ENCODE data around the gene RBP5. TPM values are rescaled to one million over a fixed set of nuclear protein-coding genes. Genes with fewer than 3 reads are reported as not detected.

The RBP5 gene, protein sequence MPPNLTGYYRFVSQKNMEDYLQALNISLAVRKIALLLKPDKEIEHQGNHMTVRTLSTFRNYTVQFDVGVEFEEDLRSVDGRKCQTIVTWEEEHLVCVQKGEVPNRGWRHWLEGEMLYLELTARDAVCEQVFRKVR
- total RNA-seq (2022) (0.81 and 2.3 TPM in 2 replicates), Bru-seq, nascent RNA (percentile 20 among the genes with signal in this experiment), BruChase-seq, experiment 1, labeled RNA remaining after a 6-hour chase (percentile 22 among the genes with signal in this experiment), BruChase-seq, experiment 2, labeled RNA remaining after a 2-hour chase (percentile 21 among the genes with signal in this experiment)
- long read RNA-seq, partial matches to known transcripts = 0 of 3 reads
- long read RNA-seq, other reads (novel, unspliced or antisense) = 3 of 3 reads

DNA sequence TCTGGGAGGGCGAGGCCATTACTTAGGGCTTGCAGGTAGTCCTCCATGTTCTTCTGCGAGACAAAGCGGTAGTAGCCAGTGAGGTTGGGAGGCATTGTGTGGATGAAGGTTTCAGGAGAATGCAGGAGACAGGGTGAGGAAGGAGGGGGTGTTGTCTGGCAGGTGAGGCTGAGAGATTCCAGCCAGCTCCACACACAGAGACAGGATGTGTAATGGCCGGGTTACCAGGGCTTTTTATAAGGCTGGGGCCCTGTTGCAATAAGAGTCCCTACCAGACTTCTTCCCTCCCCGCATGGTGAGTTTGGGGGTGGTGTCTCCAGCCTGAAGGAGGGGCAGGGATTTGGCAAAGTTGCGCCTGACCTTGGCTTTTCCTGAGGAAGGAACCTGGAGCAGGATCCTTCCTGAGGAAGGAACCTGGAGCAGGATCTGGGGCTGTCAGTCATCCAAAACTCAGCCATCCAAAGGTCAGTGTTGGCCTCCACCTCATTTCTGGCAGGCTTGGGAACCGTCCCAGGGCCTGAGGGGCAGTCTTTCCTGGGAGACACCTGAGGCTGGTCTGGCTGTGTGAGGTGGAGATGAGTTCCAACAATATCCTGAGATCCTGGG lies at the start of gene RBP5:
Gene RBP5, minus strand, starts transcription at position 209 of the 606 bp plus-strand sequence. Its CDS starts 114 bp downstream, at position 95.
- CTCF ChIA-PET = no interaction called here
- TF ChIP-seq, protein P1, sequence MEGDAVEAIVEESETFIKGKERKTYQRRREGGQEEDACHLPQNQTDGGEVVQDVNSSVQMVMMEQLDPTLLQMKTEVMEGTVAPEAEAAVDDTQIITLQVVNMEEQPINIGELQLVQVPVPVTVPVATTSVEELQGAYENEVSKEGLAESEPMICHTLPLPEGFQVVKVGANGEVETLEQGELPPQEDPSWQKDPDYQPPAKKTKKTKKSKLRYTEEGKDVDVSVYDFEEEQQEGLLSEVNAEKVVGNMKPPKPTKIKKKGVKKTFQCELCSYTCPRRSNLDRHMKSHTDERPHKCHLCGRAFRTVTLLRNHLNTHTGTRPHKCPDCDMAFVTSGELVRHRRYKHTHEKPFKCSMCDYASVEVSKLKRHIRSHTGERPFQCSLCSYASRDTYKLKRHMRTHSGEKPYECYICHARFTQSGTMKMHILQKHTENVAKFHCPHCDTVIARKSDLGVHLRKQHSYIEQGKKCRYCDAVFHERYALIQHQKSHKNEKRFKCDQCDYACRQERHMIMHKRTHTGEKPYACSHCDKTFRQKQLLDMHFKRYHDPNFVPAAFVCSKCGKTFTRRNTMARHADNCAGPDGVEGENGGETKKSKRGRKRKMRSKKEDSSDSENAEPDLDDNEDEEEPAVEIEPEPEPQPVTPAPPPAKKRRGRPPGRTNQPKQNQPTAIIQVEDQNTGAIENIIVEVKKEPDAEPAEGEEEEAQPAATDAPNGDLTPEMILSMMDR (IDR thresholded peaks at IDR 0.05; ENCODE audit: unreplicated experiment) = no peak
- Mint-ChIP-seq H3K4me1 (ENCODE audit: low read depth, unreplicated experiment) (peaks cover 20% of the 10 kb centered on the region), H3K9me3 (ENCODE audit: low read depth, unreplicated experiment) (no peaks in the 10 kb centered on the region), H3K36me3 (ENCODE audit: insufficient read depth, unreplicated experiment) (peaks cover 52% of the 10 kb centered on the region), H3K27me3 (ENCODE audit: unreplicated experiment) (no peaks in the 10 kb centered on the region), H3K4me3 (ENCODE audit: low read depth, unreplicated experiment) (peak within 1 kb of the TSS; percentile 97), H3K27ac (ENCODE audit: unreplicated experiment) (peak within 1 kb of the TSS; percentile 97)
- BruUV-seq (replicated peaks) = no TSS peak
- DNase-seq = no peak
- intact Hi-C loops (cut with micrococcal nuclease; ENCODE audit: unreplicated experiment) = no loop called here

DNA sequence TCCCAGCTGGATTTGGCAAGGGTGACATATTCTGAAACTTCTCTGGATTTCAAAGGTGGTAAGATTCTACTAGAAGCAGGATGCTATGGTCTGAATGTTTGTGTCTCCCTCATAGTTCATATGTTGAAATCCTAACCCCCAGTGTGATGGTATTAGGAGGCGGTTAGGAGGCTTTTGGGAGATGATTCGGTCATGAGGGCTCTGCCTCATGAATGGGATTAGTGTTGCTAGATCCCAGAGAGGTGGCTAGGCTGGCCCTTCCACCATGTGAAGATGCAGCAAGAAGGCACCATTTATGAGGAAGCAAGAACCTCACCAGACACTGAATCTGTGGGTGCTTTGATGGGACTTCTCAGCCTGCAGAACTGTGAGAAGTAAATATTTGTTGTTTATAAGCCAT lies 49.8 kb upstream of the RBP5 start:
- TF ChIP-seq, protein P1 (IDR thresholded peaks at IDR 0.05; ENCODE audit: unreplicated experiment) = no peak
- H3K27me3 Mint-ChIP-seq (ENCODE audit: unreplicated experiment) = peaks cover 72% of the 10 kb centered on the region
- no peak overlapping the region for H3K4me3 Mint-ChIP-seq (ENCODE audit: low read depth, unreplicated experiment)
- H3K4me1 Mint-ChIP-seq (ENCODE audit: low read depth, unreplicated experiment) = no peaks in the 10 kb centered on the region
- H3K36me3 Mint-ChIP-seq (ENCODE audit: insufficient read depth, unreplicated experiment) = no peaks in the 10 kb centered on the region
- no TSS peak for BruUV-seq (replicated peaks)
- no peak for DNase-seq
- CTCF ChIA-PET = no interaction called here
- H3K27ac Mint-ChIP-seq (ENCODE audit: unreplicated experiment) = no peak overlapping the region
- H3K9me3 Mint-ChIP-seq (ENCODE audit: low read depth, unreplicated experiment) = peaks cover 3% of the 10 kb centered on the region
- intact Hi-C loops (cut with micrococcal nuclease; ENCODE audit: unreplicated experiment) = no loop called here

DNA sequence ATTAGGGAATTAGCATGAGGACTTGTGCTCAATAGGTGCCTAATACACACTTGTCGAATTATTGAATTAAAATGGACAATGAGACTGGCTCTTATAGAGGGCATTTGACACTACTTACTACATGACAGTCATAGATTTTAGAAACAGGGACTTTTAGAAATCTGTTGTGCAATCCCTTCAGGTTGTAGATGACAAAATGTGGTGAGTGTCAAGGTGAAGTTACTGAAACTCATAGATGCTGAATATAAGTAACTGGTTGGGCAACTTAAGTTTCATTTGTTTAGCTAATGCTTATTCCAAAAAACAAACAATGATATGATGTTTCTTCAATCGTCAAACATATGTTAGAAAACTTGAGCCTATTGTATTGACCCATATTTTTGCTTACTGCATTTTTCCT lies 47.9 kb upstream of the RBP5 start:
- TF ChIP-seq, protein P1 (IDR thresholded peaks at IDR 0.05; ENCODE audit: unreplicated experiment) = no peak

DNA sequence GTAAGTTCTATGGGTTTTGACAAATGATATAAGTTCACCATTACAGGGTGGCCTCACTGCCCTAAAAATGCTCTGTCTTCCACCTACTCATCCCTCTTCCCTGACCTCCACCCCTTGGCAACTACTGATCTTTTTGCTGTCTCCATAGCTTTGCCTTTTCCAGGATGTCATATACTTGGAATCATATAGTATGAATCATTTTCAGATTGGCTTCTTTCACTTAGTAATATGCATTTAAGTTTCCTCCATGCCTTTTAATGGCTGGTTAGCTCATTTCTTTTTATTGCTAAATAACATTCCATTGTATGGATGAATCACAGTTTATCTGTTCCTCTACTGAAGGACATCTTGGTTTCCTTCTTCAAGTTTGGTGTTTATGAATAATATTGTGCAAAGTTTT lies 46.8 kb upstream of the RBP5 start:
- Mint-ChIP-seq H3K27me3 (ENCODE audit: unreplicated experiment) (peaks cover 55% of the 10 kb centered on the region), H3K4me3 (ENCODE audit: low read depth, unreplicated experiment) (no peak overlapping the region), H3K27ac (ENCODE audit: unreplicated experiment) (no peak overlapping the region), H3K9me3 (ENCODE audit: low read depth, unreplicated experiment) (peaks cover 9% of the 10 kb centered on the region), H3K4me1 (ENCODE audit: low read depth, unreplicated experiment) (no peaks in the 10 kb centered on the region), H3K36me3 (ENCODE audit: insufficient read depth, unreplicated experiment) (no peaks in the 10 kb centered on the region)
- DNase-seq = no peak
- TF ChIP-seq, protein P1 (IDR thresholded peaks at IDR 0.05; ENCODE audit: unreplicated experiment) = no peak
- intact Hi-C loops (cut with micrococcal nuclease; ENCODE audit: unreplicated experiment) = no loop called here
- CTCF ChIA-PET = no interaction called here
- no TSS peak for BruUV-seq (replicated peaks)

More for the DNA sequence above, 47.9 kb upstream of the RBP5 start:
- CTCF ChIA-PET = no interaction called here
- intact Hi-C loops (cut with micrococcal nuclease; ENCODE audit: unreplicated experiment) = no loop called here
- Mint-ChIP-seq H3K4me3 (ENCODE audit: low read depth, unreplicated experiment) (no peak overlapping the region), H3K4me1 (ENCODE audit: low read depth, unreplicated experiment) (no peaks in the 10 kb centered on the region), H3K27ac (ENCODE audit: unreplicated experiment) (no peak overlapping the region), H3K27me3 (ENCODE audit: unreplicated experiment) (peaks cover 65% of the 10 kb centered on the region), H3K36me3 (ENCODE audit: insufficient read depth, unreplicated experiment) (no peaks in the 10 kb centered on the region), H3K9me3 (ENCODE audit: low read depth, unreplicated experiment) (peaks cover 7% of the 10 kb centered on the region)
- DNase-seq = no peak
- BruUV-seq (replicated peaks) = no TSS peak

Data from Calu3 (cell line).